IMR-90 (cell line): ENCODE data around the gene SH3RF3. TPM values are rescaled to one million over a fixed set of nuclear protein-coding genes. Genes with fewer than 3 reads are reported as not detected.

Experiments
- ATAC-seq: fragments of 200-7000 bp; cut with Tn5 transposase; 2 replicates; pipeline ENCODE4 v1.9.1; 2020; ENCODE audit warnings: low read depth, mild to moderate bottlenecking, moderate library complexity
- BruUV-seq: library from RNA; stranded (reverse); fragments of 400-500 nt; replicated peaks from 2 replicates; lab custom pipeline; 2021; lab: Mats Ljungman, UMichigan
- CTCF ChIA-PET: fragments of 300-600 bp; formaldehyde crosslinking; extraction: SDS; loops from one replicate; lab custom pipeline; 2021; ENCODE audit warnings: antibody characterized with exemption; lab: Yijun Ruan, JAX
- POLR2A ChIA-PET: fragments of 300-600 bp; sonication (Branson Sonifier 250); formaldehyde crosslinking; loops from one replicate; lab custom pipeline; 2022; ENCODE audit warnings: antibody characterized with exemption; ENCODE audit not compliant: unreplicated experiment; lab: Charles Lee
- DNase-seq: peaks from one replicate; pipeline ENCODE4 v3.0.0; 2013
- H2AFZ ChIP-seq: replicated peaks from 2 replicates; pipeline ENCODE3; 2013; ENCODE audit warnings: low read length, mild to moderate bottlenecking; ENCODE audit not compliant: poor library complexity
- H2AK5ac ChIP-seq: 2 replicates; pipeline ENCODE4 v1.6.1; 2013; ENCODE audit warnings: low read depth, low read length, inconsistent platforms
- H2AK9ac ChIP-seq: replicated peaks from 2 replicates; pipeline ENCODE3; 2013; ENCODE audit warnings: mild to moderate bottlenecking, low read depth, low read length, moderate library complexity; ENCODE audit not compliant: poor library complexity
- H2BK120ac ChIP-seq: 2 replicates; pipeline ENCODE4 v1.6.1; 2013; ENCODE audit warnings: low read depth, low read length, inconsistent platforms
- H2BK15ac ChIP-seq: 3 replicates; pipeline ENCODE4 v1.6.1; 2013; ENCODE audit warnings: low read depth, low read length, inconsistent platforms
- H2BK20ac ChIP-seq: 2 replicates; pipeline ENCODE4 v1.6.1; 2013; ENCODE audit warnings: low read depth, mild to moderate bottlenecking, inconsistent platforms, low read length, moderate library complexity
- H2BK5ac ChIP-seq: 2 replicates; pipeline ENCODE4 v1.6.1; 2013; ENCODE audit warnings: mild to moderate bottlenecking, low read depth, low read length, inconsistent platforms; ENCODE audit not compliant: poor library complexity, severe bottlenecking
- H3K14ac ChIP-seq: replicated peaks from 2 replicates; pipeline ENCODE4 v1.6.1; 2013; ENCODE audit warnings: low read depth, low read length, inconsistent platforms
- H3K18ac ChIP-seq: 2 replicates; pipeline ENCODE4 v1.6.1; 2013; ENCODE audit warnings: low read depth, low read length, control low read depth
- H3K23ac ChIP-seq: 2 replicates; pipeline ENCODE4 v1.6.1; 2013; ENCODE audit warnings: low read depth, low read length, inconsistent platforms
- H3K27ac ChIP-seq: 2 replicates; pipeline ENCODE4 v1.5.1; 2013; ENCODE audit warnings: mild to moderate bottlenecking, control low read depth, low read length; ENCODE audit not compliant: insufficient read depth
- H3K27me3 ChIP-seq: 2 replicates; pipeline ENCODE4 v1.6.1; 2013; ENCODE audit warnings: low read length; ENCODE audit not compliant: control insufficient read depth, insufficient read depth
- H3K36me3 ChIP-seq: 2 replicates; pipeline ENCODE4 v1.6.1; 2013; ENCODE audit warnings: low read length, mixed read lengths; ENCODE audit not compliant: control insufficient read depth, insufficient read depth
- H3K4ac ChIP-seq: 2 replicates; pipeline ENCODE4 v1.6.1; 2013; ENCODE audit warnings: low read depth, low read length, inconsistent platforms
- H3K4me1 ChIP-seq: 2 replicates; pipeline ENCODE4 v1.6.1; 2013; ENCODE audit warnings: low read length, mixed read lengths; ENCODE audit not compliant: control insufficient read depth, insufficient read depth
- H3K4me2 ChIP-seq: 2 replicates; pipeline ENCODE4 v1.6.1; 2013; ENCODE audit warnings: low read depth, mild to moderate bottlenecking, control low read depth, low read length, moderate library complexity
- H3K4me3 ChIP-seq: 2 replicates; pipeline ENCODE4 v1.5.1; 2013; ENCODE audit warnings: low read depth, mild to moderate bottlenecking, control low read depth, low read length, moderate library complexity; ENCODE audit not compliant: insufficient read depth
- H3K56ac ChIP-seq: 2 replicates; pipeline ENCODE4 v1.6.1; 2013; ENCODE audit warnings: low read length, inconsistent platforms; ENCODE audit not compliant: insufficient read depth; ENCODE audit errors: extremely low read depth
- H3K79me1 ChIP-seq, 2 experiments: 2 replicates each; pipeline ENCODE4 v1.6.1; 2013; ENCODE audit warnings: low read length in 2 of 2, inconsistent platforms in 1 of 2, low read depth in 1 of 2
- H3K9ac ChIP-seq: 2 replicates; pipeline ENCODE4 v1.6.1; 2013; ENCODE audit warnings: low read depth, low read length, control low read depth
- H3K9me1 ChIP-seq: 2 replicates; pipeline ENCODE4 v1.6.1; 2013; ENCODE audit warnings: low read length, inconsistent platforms; ENCODE audit not compliant: insufficient read depth
- H3K9me3 ChIP-seq: 2 replicates; pipeline ENCODE4 v1.6.1; 2013; ENCODE audit warnings: low read length; ENCODE audit not compliant: control insufficient read depth, insufficient read depth
- H4K20me1 ChIP-seq: 2 replicates; pipeline ENCODE4 v1.6.1; 2013; ENCODE audit warnings: low read length, inconsistent platforms; ENCODE audit not compliant: insufficient read depth
- H4K5ac ChIP-seq: 2 replicates; pipeline ENCODE4 v1.6.1; 2013; ENCODE audit warnings: mild to moderate bottlenecking, low read depth, low read length, control low read depth
- H4K8ac ChIP-seq, 2 experiments: 2 replicates each; pipeline ENCODE4 v1.6.1; 2013; ENCODE audit warnings: low read depth in 2 of 2, low read length in 2 of 2, control low read depth in 1 of 2, inconsistent platforms in 1 of 2
- H4K91ac ChIP-seq: 2 replicates; pipeline ENCODE4 v1.6.1; 2013; ENCODE audit warnings: low read depth, low read length, inconsistent platforms; ENCODE audit not compliant: insufficient read depth
- BHLHE40 ChIP-seq: fragments of 150-350 bp; IDR thresholded peaks from 2 replicates; pipeline ENCODE4 v1.6.1; 2016; ENCODE audit warnings: mild to moderate bottlenecking, low read depth, low read length
- CEBPB ChIP-seq: IDR thresholded peaks from 2 replicates; pipeline ENCODE4 v1.6.1; 2012; ENCODE audit warnings: low read depth, low read length, improper control_type of control experiment
- FOS ChIP-seq: fragments of 150-350 bp; IDR thresholded peaks from 2 replicates; pipeline ENCODE4 v1.6.1; 2016; ENCODE audit warnings: low read depth, low read length
- MAFK ChIP-seq: IDR thresholded peaks from 2 replicates; pipeline ENCODE4 v1.6.1; 2012; ENCODE audit warnings: low read depth, low read length, improper control_type of control experiment
- MAZ ChIP-seq: IDR thresholded peaks from 2 replicates; pipeline ENCODE4 v1.6.1; 2012; ENCODE audit warnings: low read depth, mild to moderate bottlenecking, low read length, improper control_type of control experiment, moderate library complexity, borderline replicate concordance
- NFE2L2 ChIP-seq: fragments of 150-350 bp; IDR thresholded peaks from 2 replicates; pipeline ENCODE4 v1.6.1; 2016; ENCODE audit warnings: low read depth, mild to moderate bottlenecking, low read length
- RCOR1 ChIP-seq: IDR thresholded peaks from 2 replicates; pipeline ENCODE4 v1.6.1; 2012; ENCODE audit warnings: mild to moderate bottlenecking, low read length, improper control_type of control experiment; ENCODE audit not compliant: insufficient replicate concordance
- RFX5 ChIP-seq: IDR thresholded peaks from 2 replicates; pipeline ENCODE4 v1.8.0; 2012; ENCODE audit warnings: low read depth, mild to moderate bottlenecking, low read length, moderate library complexity
- SMC3 ChIP-seq: fragments of 150-350 bp; IDR thresholded peaks from 2 replicates; pipeline ENCODE4 v1.6.1; 2016; ENCODE audit warnings: low read depth, mild to moderate bottlenecking, antibody characterized with exemption, low read length, moderate library complexity
- WGBS, 2 experiments: methylation state at CpG; one replicate each; pipeline versions ENCODE4 v1.1.5 to v1.1.7; 2013; ENCODE audit warnings: missing lambda C conversion rate in 2 of 2; ENCODE audit not compliant: insufficient read length in 1 of 2; ENCODE audit errors: extremely low coverage in 2 of 2; 5-methylcytosine and 5-hydroxymethylcytosine counted together
- dilution Hi-C: fragments of 300-500 bp; cut with HindIII; formaldehyde crosslinking; loops from one replicate; pipeline ENCODE4 v1.14.3; 2018; ENCODE audit warnings: low sequenced_read_pairs; ENCODE audit not compliant: unreplicated experiment
- in situ Hi-C: fragments of 300-500 bp; cut with MboI; formaldehyde crosslinking; loops from 3 replicates; pipeline ENCODE4 v1.14.3; 2019; ENCODE audit warnings: low sequenced_read_pairs, inconsistent platforms, mixed read lengths
- intact Hi-C: fragments of 100-400 bp; cut with micrococcal nuclease; formaldehyde crosslinking; loops from 2 replicates; pipeline ENCODE4 v1.10.0; 2022
- polyA plus RNA-seq, 3 experiments: library from polyadenylated mRNA; depleted of rRNA; stranded (reverse); fragments of >200 nt; gene quantifications; 2 replicates each; pipeline ENCODE4 v1.2.3, GENCODE V29; 2012; ENCODE audit warnings: low replicate concordance in 1 of 3
- total RNA-seq: library from RNA; depleted of rRNA; stranded (reverse); fragments of >200 nt; gene quantifications from 2 replicates; pipeline ENCODE4 v1.2.3, GENCODE V29; 2012
- TF ChIP-seq, protein P1 (sequence below): fragments of 150-350 bp; IDR thresholded peaks from 2 replicates; pipeline ENCODE4 v1.6.1; 2017; ENCODE audit warnings: mild to moderate bottlenecking, antibody characterized with exemption, low read length, low read depth
- TF ChIP-seq, protein P2 (sequence below): fragments of 150-350 bp; IDR thresholded peaks from 2 replicates; pipeline ENCODE4 v1.6.1; 2016; ENCODE audit warnings: low read depth, mild to moderate bottlenecking, low read length, moderate library complexity, borderline replicate concordance
- TF ChIP-seq, protein P3 (sequence below): conservative IDR thresholded peaks from 2 replicates; pipeline ENCODE4 v1.5.1; 2012; ENCODE audit warnings: mild to moderate bottlenecking, low read depth, low read length, improper control_type of control experiment

Gene SH3RF3
- total and polyA plus RNA-seq, 2 of the 4 experiments (the other 2 are of a cell fraction), result 3.4 to 5.3 TPM

DNA sequence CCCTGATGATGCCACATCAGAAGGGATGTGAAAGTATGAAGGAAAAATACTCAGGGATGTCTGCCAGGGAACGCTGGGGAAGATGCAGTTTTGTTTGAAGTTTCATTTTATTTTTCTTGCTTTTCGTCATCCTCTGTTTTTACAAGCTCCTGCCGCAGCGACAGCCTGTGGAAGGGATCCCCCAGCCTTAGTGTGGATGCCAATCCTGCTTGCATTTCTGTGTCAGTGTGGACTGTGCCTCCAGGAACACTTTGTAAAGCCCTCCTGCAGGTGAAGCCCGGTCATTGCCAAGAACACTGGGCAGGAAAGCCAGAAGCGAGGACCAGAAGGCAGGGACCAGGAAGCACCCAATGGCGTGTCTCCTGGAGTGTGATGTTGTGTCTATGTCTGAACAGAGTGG lies 250.5 kb downstream of the SH3RF3 start:
- H2BK5ac ChIP-seq, result no peak overlapping the region
- H3K4me1 ChIP-seq, result peaks cover 26% of the 10 kb centered on the region
- peaks cover 64% of the 10 kb centered on the region for H3K9me1 ChIP-seq
- H4K8ac ChIP-seq, result no peak overlapping the region
- no peak for ATAC-seq
- no peak overlapping the region for H3K14ac ChIP-seq
- no peak for DNase-seq
- no peak overlapping the region for H3K9ac ChIP-seq
- intact Hi-C loops, result loop anchor here (5.0 kb wide), 1 partner anchor 252 kb away; the partner anchor contains the start of gene SH3RF3
- H2AFZ ChIP-seq, result no peak overlapping the region
- H3K18ac ChIP-seq, result no peak overlapping the region
- no peak overlapping the region for H3K4ac ChIP-seq
- no peak overlapping the region for H4K5ac ChIP-seq
- H4K20me1 ChIP-seq, result peaks cover 89% of the 10 kb centered on the region
- no peak overlapping the region for H3K27ac ChIP-seq
- no peak overlapping the region for H2BK120ac ChIP-seq
- TF ChIP-seq FOS (no peak), RCOR1 (no peak), NFE2L2 (no peak), MAFK (no peak), CEBPB (no peak), SMC3 (no peak), BHLHE40 (no peak), MAZ (no peak), RFX5 (no peak)
- TF ChIP-seq, protein P1, sequence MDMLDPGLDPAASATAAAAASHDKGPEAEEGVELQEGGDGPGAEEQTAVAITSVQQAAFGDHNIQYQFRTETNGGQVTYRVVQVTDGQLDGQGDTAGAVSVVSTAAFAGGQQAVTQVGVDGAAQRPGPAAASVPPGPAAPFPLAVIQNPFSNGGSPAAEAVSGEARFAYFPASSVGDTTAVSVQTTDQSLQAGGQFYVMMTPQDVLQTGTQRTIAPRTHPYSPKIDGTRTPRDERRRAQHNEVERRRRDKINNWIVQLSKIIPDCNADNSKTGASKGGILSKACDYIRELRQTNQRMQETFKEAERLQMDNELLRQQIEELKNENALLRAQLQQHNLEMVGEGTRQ, result no peak
- TF ChIP-seq, protein P2, sequence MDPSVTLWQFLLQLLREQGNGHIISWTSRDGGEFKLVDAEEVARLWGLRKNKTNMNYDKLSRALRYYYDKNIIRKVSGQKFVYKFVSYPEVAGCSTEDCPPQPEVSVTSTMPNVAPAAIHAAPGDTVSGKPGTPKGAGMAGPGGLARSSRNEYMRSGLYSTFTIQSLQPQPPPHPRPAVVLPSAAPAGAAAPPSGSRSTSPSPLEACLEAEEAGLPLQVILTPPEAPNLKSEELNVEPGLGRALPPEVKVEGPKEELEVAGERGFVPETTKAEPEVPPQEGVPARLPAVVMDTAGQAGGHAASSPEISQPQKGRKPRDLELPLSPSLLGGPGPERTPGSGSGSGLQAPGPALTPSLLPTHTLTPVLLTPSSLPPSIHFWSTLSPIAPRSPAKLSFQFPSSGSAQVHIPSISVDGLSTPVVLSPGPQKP, result no peak
- TF ChIP-seq, protein P3, sequence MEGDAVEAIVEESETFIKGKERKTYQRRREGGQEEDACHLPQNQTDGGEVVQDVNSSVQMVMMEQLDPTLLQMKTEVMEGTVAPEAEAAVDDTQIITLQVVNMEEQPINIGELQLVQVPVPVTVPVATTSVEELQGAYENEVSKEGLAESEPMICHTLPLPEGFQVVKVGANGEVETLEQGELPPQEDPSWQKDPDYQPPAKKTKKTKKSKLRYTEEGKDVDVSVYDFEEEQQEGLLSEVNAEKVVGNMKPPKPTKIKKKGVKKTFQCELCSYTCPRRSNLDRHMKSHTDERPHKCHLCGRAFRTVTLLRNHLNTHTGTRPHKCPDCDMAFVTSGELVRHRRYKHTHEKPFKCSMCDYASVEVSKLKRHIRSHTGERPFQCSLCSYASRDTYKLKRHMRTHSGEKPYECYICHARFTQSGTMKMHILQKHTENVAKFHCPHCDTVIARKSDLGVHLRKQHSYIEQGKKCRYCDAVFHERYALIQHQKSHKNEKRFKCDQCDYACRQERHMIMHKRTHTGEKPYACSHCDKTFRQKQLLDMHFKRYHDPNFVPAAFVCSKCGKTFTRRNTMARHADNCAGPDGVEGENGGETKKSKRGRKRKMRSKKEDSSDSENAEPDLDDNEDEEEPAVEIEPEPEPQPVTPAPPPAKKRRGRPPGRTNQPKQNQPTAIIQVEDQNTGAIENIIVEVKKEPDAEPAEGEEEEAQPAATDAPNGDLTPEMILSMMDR, result no peak
- no peak overlapping the region for H3K23ac ChIP-seq
- H2BK20ac ChIP-seq, result no peak overlapping the region
- no TSS peak for BruUV-seq
- H2AK9ac ChIP-seq, result no peak overlapping the region
- H3K4me3 ChIP-seq, result no peak overlapping the region
- dilution Hi-C loops, result no loop called here
- 87% methylated on average over 3 of the region's 7 CpGs; no CpG with 5 or more reads in 1 of the 2 experiments for WGBS, 2 experiments
- H3K79me1 ChIP-seq, result peaks cover 29 to 98% of the 10 kb centered on the region in 2 experiments
- no peaks in the 10 kb centered on the region for H3K9me3 ChIP-seq
- H3K36me3 ChIP-seq, result peaks cover 16% of the 10 kb centered on the region
- CTCF ChIA-PET, result no interaction called here
- H2AK5ac ChIP-seq, result no peak overlapping the region
- H3K4me2 ChIP-seq, result no peak overlapping the region
- H3K56ac ChIP-seq, result no peak overlapping the region
- POLR2A ChIA-PET, result no interaction called here
- H4K91ac ChIP-seq, result no peak overlapping the region
- in situ Hi-C loops, result no loop called here
- H2BK15ac ChIP-seq, result no peak overlapping the region
- no peaks in the 10 kb centered on the region for H3K27me3 ChIP-seq
